ENCODE results near the gene PCSK2.

PCSK2 gene

GRCh38 chr20:17343091-17343490, 116.3 kb downstream of the PCSK2 start:
- no peak for DNase-seq

DNA sequence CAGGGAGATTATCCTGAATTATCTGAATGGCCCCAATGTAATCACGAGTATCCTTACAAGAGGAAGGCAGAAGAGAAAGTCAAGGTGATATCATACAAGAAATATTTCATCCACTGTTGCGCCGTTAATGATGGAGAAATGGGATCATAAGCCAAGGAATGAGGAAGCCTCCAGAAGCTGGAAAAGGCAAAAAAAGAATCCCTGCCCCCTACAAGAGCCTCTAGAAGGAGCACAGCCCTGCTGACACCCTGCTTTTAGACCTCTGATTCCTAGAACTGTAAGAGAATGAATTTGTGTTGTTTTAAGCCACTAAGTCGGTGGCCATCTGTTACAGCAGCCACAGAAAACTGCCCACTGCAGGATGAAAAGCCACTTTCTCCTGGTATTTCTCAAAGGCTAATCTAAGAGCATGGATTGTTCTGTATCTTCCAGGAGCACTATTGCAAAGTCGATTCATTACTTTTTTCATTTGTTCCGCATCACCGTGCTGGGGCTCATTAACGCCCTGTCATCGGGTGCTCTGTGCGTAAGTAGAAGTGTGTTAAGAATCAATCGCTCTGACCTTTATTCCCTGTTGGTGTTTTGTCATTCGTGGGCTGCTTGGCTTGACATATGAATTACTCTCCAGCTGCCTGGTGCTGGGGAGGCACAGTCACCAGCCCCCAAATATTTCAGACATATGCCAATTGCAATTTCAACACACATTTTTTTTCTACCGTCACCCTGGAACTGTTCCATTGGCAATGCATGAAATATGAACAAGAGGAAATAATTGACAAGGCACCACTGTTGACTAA, 117.0 kb downstream of the PCSK2 start:
- no peak for DNase-seq

DNA sequence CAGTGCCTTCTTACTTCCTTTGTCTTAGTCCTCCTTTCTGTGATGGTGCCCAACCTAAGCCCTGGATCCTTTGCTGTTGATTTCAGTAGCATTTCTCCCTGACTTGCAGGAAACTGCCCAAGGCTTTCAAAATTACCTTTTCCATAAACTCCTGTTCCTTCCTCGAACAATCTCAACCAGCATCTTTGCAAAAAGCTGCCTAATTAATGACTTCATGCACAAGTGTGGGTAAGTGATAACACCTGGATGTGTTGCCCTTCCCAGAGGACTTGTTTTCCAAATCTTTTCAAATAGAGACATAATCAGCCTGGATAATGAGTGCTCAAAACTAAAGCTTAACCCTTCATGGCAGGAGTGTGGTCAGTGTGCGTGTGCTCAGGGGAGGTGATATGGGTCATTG, 118.0 kb downstream of the PCSK2 start:
- DNase-seq = no peak

DNA sequence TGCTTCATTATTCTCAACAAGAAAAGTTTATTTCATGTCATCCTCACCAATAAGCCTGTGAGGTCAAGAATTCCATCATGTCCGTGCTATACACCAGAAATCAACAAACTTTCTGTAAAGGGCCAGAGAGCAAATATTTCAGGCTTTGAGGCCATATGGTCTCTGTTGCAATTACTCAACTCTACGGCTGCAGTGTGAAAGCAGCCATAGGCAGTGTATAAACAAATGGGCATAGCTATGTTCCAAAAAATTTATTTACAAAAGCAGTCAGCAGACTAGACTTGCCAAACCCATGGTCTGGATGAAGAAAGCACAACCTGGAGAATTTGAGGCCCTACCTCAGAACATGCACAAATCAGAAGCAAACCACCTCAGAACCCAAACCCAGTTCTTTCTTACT, 118.5 kb downstream of the PCSK2 start:
- no peak for DNase-seq

- no peak for DNase-seq
Measured at GRCh38 chr20:17350321-17350720, 123.5 kb downstream of the PCSK2 start.

GRCh38 chr20:17357238-17357637, 130.4 kb downstream of the PCSK2 start:
- no peak for DNase-seq

GRCh38 chr20:17358854-17359253, 132.0 kb downstream of the PCSK2 start:
- DNase-seq = no peak

DNA sequence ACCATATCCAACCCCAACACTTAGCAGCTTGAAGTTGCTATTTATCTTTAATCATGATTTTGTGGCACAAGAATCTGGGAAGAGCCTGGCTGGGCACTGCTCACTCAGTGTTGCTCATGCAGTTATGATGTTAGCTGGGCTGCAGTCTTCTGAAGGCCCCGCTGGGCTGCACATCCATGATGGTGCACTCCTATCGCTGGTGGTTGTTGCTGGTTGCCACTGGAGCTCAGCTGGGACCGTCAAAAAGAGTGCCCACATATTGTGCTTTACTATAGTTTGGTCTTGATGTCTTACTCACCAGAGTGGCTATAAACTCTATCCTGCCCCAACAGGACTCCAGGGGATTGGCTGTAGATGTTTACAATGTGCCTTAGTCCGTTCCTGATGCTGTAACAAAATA, 137.8 kb downstream of the PCSK2 start:
- DNase-seq = no peak

GRCh38 chr20:17365831-17366230, 139.0 kb downstream of the PCSK2 start:
- DNase-seq = no peak

GRCh38 chr20:17369506-17369905, 142.7 kb downstream of the PCSK2 start:
- DNase-seq = no peak

GRCh38 chr20:17372806-17373440, 146.1 kb downstream of the PCSK2 start:
- no peak for DNase-seq

GRCh38 chr20:17374086-17374485, 147.2 kb downstream of the PCSK2 start:
- no peak for DNase-seq

- no peak for DNase-seq
Measured at GRCh38 chr20:17376031-17376430, 149.2 kb downstream of the PCSK2 start.

- DNase-seq = no peak
Measured at GRCh38 chr20:17377231-17377630, 150.4 kb downstream of the PCSK2 start.

DNA sequence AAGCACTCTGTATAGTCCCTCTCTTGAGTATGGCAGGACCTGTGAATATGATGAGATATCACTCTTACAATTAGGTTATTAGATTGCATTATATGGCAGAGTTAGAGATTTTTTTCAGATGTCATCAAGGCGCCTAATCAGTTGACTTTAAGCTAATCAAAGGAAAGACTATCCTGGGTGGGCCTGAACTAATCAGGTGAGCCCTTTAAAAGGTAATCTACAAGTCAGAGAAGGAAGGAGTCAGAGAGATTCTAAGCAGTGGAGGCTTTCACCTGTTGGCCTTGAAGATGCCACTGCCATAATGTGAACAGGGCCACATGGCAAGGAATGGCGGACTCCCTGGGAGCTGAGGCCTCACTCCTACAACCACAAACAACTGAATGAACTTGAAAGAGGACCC, 152.8 kb downstream of the PCSK2 start:
- no peak for DNase-seq

DNA sequence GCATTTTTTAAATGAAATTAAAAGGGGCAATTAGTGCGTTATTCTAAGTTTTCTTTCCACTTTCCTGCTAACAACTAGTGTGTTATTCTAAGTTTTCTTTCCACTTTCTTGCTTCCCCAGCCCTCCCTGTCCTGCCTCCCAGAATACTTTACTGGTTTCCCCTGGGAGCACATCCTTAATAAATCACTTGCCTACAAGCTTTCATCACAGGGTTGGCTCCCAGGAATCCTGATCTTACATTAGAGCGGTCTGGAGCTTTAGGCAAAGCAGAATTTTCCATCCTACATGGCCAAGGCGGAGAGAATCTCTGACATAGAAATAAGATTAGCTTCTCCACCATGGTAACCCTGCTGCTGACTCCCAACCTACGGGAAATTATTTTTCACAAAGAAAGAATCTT, 154.0 kb downstream of the PCSK2 start:
- no peak for DNase-seq

GRCh38 chr20:17381724-17382123, 154.9 kb downstream of the PCSK2 start:
- DNase-seq = no peak

DNA sequence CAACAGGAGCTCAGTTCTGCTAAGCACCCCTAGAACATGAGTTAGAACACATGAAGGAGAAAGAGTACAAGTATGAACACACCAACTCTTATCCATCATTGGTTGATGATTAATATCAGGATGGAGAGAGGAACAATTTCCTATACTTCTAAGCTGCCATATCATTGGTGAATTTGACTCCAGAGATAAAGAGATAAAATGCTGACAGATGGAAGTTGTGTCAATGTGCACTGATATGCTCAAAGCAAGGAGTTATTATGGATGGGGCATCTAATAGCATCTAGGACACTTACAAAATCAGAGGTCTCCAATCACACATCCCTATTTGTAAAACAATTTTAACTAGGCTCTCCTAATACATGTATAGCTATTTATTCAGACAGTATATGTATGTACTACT, 159.0 kb downstream of the PCSK2 start:
- no peak for DNase-seq

GRCh38 chr20:17390655-17391054, 163.8 kb downstream of the PCSK2 start:
- no peak for DNase-seq

DNA sequence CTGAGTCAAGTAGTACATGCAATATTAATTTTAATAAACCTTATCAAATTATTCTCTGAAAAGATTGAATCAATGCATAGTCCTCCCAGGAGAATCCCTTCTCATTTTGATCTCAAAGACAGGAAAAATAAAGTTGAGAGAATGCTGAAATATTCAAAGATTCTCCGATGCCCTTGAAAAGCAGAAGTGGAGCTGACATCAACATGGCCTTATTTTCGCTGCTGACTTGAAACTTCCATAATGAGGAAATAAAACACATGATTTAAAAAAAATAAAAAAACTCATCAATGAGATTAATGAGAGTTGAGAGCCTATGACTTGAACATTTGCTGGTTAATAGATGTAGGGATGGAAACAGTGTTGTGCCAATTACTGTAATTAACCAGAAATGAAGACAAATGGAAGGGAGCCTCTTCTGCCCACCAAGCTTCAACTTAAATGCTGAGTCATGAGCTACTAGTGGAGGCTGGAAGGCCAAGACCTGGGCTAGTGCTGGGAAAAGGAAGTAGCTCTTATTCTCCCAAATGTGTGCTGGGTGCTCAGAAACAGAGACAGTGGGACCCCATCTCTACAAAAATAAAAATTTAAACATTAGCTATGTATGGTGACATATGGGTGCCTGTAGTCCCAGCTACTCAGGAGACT, 164.4 kb downstream of the PCSK2 start:
- DNase-seq = no peak

- no peak for DNase-seq
Measured at GRCh38 chr20:17394411-17394810, 167.6 kb downstream of the PCSK2 start.

- DNase-seq = no peak
Measured at GRCh38 chr20:17395729-17396128, 168.9 kb downstream of the PCSK2 start.

- no peak for DNase-seq
Measured at GRCh38 chr20:17399303-17399985, 172.6 kb downstream of the PCSK2 start.

- DNase-seq = no peak
Measured at GRCh38 chr20:17403461-17403860, 176.6 kb downstream of the PCSK2 start.

Measured in hippocampal formation (tissue), 2 donors.